HG03139 (cell line): Measurements from ENCODE around the gene KDM6A.
"Not testable (repeated sequence)": the region's sequence is repeated elsewhere in the genome, so short reads cannot be mapped to it uniquely, and the experiment has no call there.

Experiments
- ATAC-seq: cut with Tn5 transposase; IDR thresholded peaks from one replicate; pipeline ENCODE4 v1.9.1; 2021; ENCODE audit not compliant: unreplicated experiment

The KDM6A gene

GRCh38 chrX:44872821-44873414, at the start of gene KDM6A:
Gene KDM6A (plus strand): TSS chrX:44873188. CDS start chrX:44873552, 364 bp downstream.
- ATAC-seq, result peak; percentile 84

GRCh38 chrX:44823193-44823592, 49.8 kb upstream of the KDM6A start:
- ATAC-seq, result not testable (repeated sequence)

- no peak for ATAC-seq
These were observed 44.9 kb upstream of the KDM6A start for GRCh38 chrX:44828008-44828605.

- ATAC-seq, result no peak
These were observed 43.2 kb upstream of the KDM6A start for GRCh38 chrX:44829832-44830231.

- no peak for ATAC-seq
These were observed 30.3 kb upstream of the KDM6A start for GRCh38 chrX:44842550-44843317.

GRCh38 chrX:44843318-44843702, 29.7 kb upstream of the KDM6A start:
- no peak for ATAC-seq

GRCh38 chrX:44843753-44844152, 29.2 kb upstream of the KDM6A start, which contains the start of gene DUSP21:
Gene DUSP21 (plus strand): TSS chrX:44844021. CDS start chrX:44844133, 112 bp downstream.
- no peak for ATAC-seq

- no peak for ATAC-seq
These were observed 28.8 kb upstream of the KDM6A start for GRCh38 chrX:44844204-44844603.

- ATAC-seq, result not testable (repeated sequence)
These were observed 22.1 kb upstream of the KDM6A start for GRCh38 chrX:44850891-44851290.

GRCh38 chrX:44871114-44871645, 1.8 kb upstream of the KDM6A start:
- no peak for ATAC-seq

- peak; percentile 33 for ATAC-seq
These were observed 812 bp upstream of the KDM6A start for GRCh38 chrX:44871931-44872820.

GRCh38 chrX:44873415-44874276, 658 bp downstream of the KDM6A start:
- ATAC-seq, result no peak

GRCh38 chrX:44874420-44875184, 1.6 kb downstream of the KDM6A start:
- no peak for ATAC-seq

- no peak for ATAC-seq
These were observed 2.1 kb downstream of the KDM6A start for GRCh38 chrX:44875185-44875489.

- no peak for ATAC-seq
These were observed 3.1 kb downstream of the KDM6A start for GRCh38 chrX:44876086-44876485.

- ATAC-seq, result no peak
These were observed 3.8 kb downstream of the KDM6A start for GRCh38 chrX:44876767-44877166.

- no peak for ATAC-seq
These were observed 5.8 kb downstream of the KDM6A start for GRCh38 chrX:44878780-44879179.

- ATAC-seq, result no peak
These were observed 8.6 kb downstream of the KDM6A start for GRCh38 chrX:44881549-44881948.

- ATAC-seq, result no peak
These were observed 9.6 kb downstream of the KDM6A start for GRCh38 chrX:44882635-44883034.
